Measurements from ENCODE around the gene MYO15A. TPM values are rescaled to one million over a fixed set of nuclear protein-coding genes. Genes with fewer than 3 reads are reported as not detected.

Gene MYO15A
- total and polyA plus RNA-seq, 2 experiments from 2014 or later = 1.0 to 2.2 TPM

DNA sequence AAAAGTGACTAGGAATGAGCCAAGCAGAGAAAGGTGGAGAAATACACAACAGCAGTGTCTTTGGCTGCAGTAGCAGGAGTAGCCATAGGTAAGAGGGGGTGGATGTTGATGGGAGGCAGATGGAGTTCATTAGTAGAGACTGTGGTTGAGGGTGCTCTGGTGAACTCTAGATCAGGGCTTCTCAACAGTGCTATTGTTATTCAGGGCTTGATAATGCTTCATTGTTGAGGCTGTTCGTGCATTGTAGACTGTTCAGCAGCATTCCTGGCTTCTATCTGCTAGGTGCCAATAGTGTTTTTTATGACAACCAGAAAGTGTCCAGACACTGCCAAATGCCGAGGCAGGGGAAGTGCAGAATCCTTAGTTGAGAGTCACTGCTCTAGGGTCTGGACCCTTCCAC is 78.7 kb downstream of the MYO15A start (continued):
- TF ChIP-seq, protein P1, sequence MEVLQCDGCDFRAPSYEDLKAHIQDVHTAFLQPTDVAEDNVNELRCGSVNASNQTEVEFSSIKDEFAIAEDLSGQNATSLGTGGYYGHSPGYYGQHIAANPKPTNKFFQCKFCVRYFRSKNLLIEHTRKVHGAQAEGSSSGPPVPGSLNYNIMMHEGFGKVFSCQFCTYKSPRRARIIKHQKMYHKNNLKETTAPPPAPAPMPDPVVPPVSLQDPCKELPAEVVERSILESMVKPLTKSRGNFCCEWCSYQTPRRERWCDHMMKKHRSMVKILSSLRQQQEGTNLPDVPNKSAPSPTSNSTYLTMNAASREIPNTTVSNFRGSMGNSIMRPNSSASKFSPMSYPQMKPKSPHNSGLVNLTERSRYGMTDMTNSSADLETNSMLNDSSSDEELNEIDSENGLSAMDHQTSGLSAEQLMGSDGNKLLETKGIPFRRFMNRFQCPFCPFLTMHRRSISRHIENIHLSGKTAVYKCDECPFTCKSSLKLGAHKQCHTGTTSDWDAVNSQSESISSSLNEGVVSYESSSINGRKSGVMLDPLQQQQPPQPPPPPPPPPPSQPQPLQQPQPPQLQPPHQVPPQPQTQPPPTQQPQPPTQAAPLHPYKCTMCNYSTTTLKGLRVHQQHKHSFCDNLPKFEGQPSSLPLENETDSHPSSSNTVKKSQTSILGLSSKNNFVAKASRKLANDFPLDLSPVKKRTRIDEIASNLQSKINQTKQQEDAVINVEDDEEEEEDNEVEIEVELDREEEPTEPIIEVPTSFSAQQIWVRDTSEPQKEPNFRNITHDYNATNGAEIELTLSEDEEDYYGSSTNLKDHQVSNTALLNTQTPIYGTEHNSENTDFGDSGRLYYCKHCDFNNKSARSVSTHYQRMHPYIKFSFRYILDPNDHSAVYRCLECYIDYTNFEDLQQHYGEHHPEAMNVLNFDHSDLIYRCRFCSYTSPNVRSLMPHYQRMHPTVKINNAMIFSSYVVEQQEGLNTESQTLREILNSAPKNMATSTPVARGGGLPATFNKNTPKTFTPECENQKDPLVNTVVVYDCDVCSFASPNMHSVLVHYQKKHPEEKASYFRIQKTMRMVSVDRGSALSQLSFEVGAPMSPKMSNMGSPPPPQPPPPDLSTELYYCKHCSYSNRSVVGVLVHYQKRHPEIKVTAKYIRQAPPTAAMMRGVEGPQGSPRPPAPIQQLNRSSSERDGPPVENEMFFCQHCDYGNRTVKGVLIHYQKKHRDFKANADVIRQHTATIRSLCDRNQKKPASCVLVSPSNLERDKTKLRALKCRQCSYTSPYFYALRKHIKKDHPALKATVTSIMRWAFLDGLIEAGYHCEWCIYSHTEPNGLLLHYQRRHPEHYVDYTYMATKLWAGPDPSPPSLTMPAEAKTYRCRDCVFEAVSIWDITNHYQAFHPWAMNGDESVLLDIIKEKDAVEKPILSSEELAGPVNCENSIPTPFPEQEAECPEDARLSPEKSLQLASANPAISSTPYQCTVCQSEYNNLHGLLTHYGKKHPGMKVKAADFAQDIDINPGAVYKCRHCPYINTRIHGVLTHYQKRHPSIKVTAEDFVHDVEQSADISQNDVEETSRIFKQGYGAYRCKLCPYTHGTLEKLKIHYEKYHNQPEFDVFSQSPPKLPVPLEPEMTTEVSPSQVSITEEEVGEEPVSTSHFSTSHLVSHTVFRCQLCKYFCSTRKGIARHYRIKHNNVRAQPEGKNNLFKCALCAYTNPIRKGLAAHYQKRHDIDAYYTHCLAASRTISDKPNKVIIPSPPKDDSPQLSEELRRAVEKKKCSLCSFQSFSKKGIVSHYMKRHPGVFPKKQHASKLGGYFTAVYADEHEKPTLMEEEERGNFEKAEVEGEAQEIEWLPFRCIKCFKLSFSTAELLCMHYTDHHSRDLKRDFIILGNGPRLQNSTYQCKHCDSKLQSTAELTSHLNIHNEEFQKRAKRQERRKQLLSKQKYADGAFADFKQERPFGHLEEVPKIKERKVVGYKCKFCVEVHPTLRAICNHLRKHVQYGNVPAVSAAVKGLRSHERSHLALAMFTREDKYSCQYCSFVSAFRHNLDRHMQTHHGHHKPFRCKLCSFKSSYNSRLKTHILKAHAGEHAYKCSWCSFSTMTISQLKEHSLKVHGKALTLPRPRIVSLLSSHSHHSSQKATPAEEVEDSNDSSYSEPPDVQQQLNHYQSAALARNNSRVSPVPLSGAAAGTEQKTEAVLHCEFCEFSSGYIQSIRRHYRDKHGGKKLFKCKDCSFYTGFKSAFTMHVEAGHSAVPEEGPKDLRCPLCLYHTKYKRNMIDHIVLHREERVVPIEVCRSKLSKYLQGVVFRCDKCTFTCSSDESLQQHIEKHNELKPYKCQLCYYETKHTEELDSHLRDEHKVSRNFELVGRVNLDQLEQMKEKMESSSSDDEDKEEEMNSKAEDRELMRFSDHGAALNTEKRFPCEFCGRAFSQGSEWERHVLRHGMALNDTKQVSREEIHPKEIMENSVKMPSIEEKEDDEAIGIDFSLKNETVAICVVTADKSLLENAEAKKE (CRISPR knock-in tag; IDR thresholded peaks at IDR 0.05) = no peak
- TF ChIP-seq ZNF331 (CRISPR knock-in tag; IDR thresholded peaks at IDR 0.05; ENCODE audit: low read depth) (no peak), JUNB (IDR thresholded peaks at IDR 0.05; ENCODE audit: unreplicated experiment) (no peak), EZH2phosphoT487 (IDR thresholded peaks at IDR 0.05; ENCODE audit: unreplicated experiment) (no peak), NANOG (IDR thresholded peaks at IDR 0.05; ENCODE audit: borderline replicate concordance) (no peak), POLR2AphosphoS5 (IDR thresholded peaks at IDR 0.05; ENCODE audit: low read depth) (no peak), STAT1 (IDR thresholded peaks at IDR 0.05; ENCODE audit: unreplicated experiment) (no peak), EZH2 (IDR thresholded peaks at IDR 0.05; ENCODE audit: low read depth, unreplicated experiment) (no peak), CREB1 (CRISPR knock-in tag; IDR thresholded peaks at IDR 0.05; ENCODE audit: low read depth) (no peak)
- TF ChIP-seq, protein P2, sequence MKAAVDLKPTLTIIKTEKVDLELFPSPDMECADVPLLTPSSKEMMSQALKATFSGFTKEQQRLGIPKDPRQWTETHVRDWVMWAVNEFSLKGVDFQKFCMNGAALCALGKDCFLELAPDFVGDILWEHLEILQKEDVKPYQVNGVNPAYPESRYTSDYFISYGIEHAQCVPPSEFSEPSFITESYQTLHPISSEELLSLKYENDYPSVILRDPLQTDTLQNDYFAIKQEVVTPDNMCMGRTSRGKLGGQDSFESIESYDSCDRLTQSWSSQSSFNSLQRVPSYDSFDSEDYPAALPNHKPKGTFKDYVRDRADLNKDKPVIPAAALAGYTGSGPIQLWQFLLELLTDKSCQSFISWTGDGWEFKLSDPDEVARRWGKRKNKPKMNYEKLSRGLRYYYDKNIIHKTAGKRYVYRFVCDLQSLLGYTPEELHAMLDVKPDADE (IDR thresholded peaks at IDR 0.05) = no peak

All from GM23338 (cell line).